ENCODE results near the gene EVX1. TPM values are rescaled to one million over a fixed set of nuclear protein-coding genes. Genes with fewer than 3 reads are reported as not detected.

EVX1 gene
- total RNA-seq, 2 experiments from 2014 or later, result 0.25 to 0.33 TPM

- H3K36me3 ChIP-seq (ENCODE audit: insufficient read depth, low read length), result no peaks in the 10 kb centered on the region
- ATAC-seq (ENCODE audit: poor library complexity), result no peak
- Mint-ChIP-seq H3K4me1 (ENCODE audit: low read depth) (no peaks in the 10 kb centered on the region), H3K4me3 (no peak overlapping the region), H3K9me3 (no peaks in the 10 kb centered on the region), H3K27me3 (peaks cover 42% of the 10 kb centered on the region), H3K36me3 (ENCODE audit: low read depth) (no peaks in the 10 kb centered on the region), H3K27ac (no peak overlapping the region)
- CTCF ChIA-PET, result no interaction called here
- peaks cover 0 to 7% of the 10 kb centered on the region in 2 experiments for H3K9me3 ChIP-seq (ENCODE audit: control insufficient read depth in 1 of 2, insufficient read depth in 1 of 2, low read length in 2 of 2)
- TF ChIP-seq CTCF (IDR thresholded peaks at IDR 0.05), result no peak
- peaks cover 0 to 6% of the 10 kb centered on the region in 2 experiments for H3K27me3 ChIP-seq (ENCODE audit: control insufficient read depth in 1 of 2, insufficient read depth in 2 of 2, low read length in 2 of 2)
- intact Hi-C loops (cut with DNase I, micrococcal nuclease), result loop anchor here in 1 of 2 experiments (5.0 kb wide), 1 partner anchor 950 kb away; no protein-coding TSS in a partner anchor
- no peak for DNase-seq
- POLR2A ChIA-PET, result no interaction called here
- no peak overlapping the region for H3K27ac ChIP-seq (ENCODE audit: low read depth in 1 of 2, low read length in 2 of 2)
- no peak overlapping the region for H3K4me3 ChIP-seq (ENCODE audit: low read length)
- H3K4me1 ChIP-seq (ENCODE audit: insufficient read depth, low read length), result no peaks in the 10 kb centered on the region
These were observed 19.5 kb downstream of the EVX1 start for GRCh38 chr7:27262121-27262520.

- no peak overlapping the region for H3K27ac Mint-ChIP-seq
- no peaks in the 10 kb centered on the region for H3K36me3 Mint-ChIP-seq (ENCODE audit: low read depth)
- peaks cover 30% of the 10 kb centered on the region for H3K27me3 Mint-ChIP-seq
These were observed 21.2 kb downstream of the EVX1 start for GRCh38 chr7:27263781-27264180.

GRCh38 chr7:27269455-27269854, 26.9 kb downstream of the EVX1 start:
- Mint-ChIP-seq H3K9me3 (peaks cover 6% of the 10 kb centered on the region), H3K27ac (no peak overlapping the region), H3K27me3 (peaks cover 25% of the 10 kb centered on the region), H3K4me3 (no peak overlapping the region), H3K36me3 (ENCODE audit: low read depth) (no peaks in the 10 kb centered on the region), H3K4me1 (ENCODE audit: low read depth) (no peaks in the 10 kb centered on the region)
- H3K4me3 ChIP-seq (ENCODE audit: low read length), result no peak overlapping the region
- peaks cover 21 to 24% of the 10 kb centered on the region in 2 experiments for H3K9me3 ChIP-seq (ENCODE audit: control insufficient read depth in 1 of 2, insufficient read depth in 1 of 2, low read length in 2 of 2)
- no peaks in the 10 kb centered on the region for H3K27me3 ChIP-seq (ENCODE audit: control insufficient read depth in 1 of 2, insufficient read depth in 2 of 2, low read length in 2 of 2)
- ChIA-PET CTCF (no interaction called here), POLR2A (no interaction called here)
- no peaks in the 10 kb centered on the region for H3K36me3 ChIP-seq (ENCODE audit: insufficient read depth, low read length)
- intact Hi-C loops (cut with DNase I, micrococcal nuclease), result no loop called here
- TF ChIP-seq CTCF (IDR thresholded peaks at IDR 0.05), result no peak
- H3K27ac ChIP-seq (ENCODE audit: low read depth in 1 of 2, low read length in 2 of 2), result no peak overlapping the region
- no peaks in the 10 kb centered on the region for H3K4me1 ChIP-seq (ENCODE audit: insufficient read depth, low read length)
- no peak for ATAC-seq (ENCODE audit: poor library complexity)
- DNase-seq, result no peak

More at GRCh38 chr7:27263781-27264180, 21.2 kb downstream of the EVX1 start:
- no peak for TF ChIP-seq CTCF (IDR thresholded peaks at IDR 0.05)
- intact Hi-C loops (cut with DNase I, micrococcal nuclease), result loop anchor here in 1 of 2 experiments (5.0 kb wide), 1 partner anchor 949 kb away; no protein-coding TSS in a partner anchor
- no peak overlapping the region for H3K4me3 ChIP-seq (ENCODE audit: low read length)
- ChIA-PET CTCF (no interaction called here), POLR2A (no interaction called here)
- Mint-ChIP-seq H3K4me3 (no peak overlapping the region), H3K9me3 (no peaks in the 10 kb centered on the region), H3K4me1 (ENCODE audit: low read depth) (no peaks in the 10 kb centered on the region)
- H3K4me1 ChIP-seq (ENCODE audit: insufficient read depth, low read length), result no peaks in the 10 kb centered on the region
- no peaks in the 10 kb centered on the region for H3K36me3 ChIP-seq (ENCODE audit: insufficient read depth, low read length)
- no peak overlapping the region for H3K27ac ChIP-seq (ENCODE audit: low read depth in 1 of 2, low read length in 2 of 2)
- peaks cover 0 to 7% of the 10 kb centered on the region in 2 experiments for H3K9me3 ChIP-seq (ENCODE audit: control insufficient read depth in 1 of 2, insufficient read depth in 1 of 2, low read length in 2 of 2)
- peaks cover 0 to 6% of the 10 kb centered on the region in 2 experiments for H3K27me3 ChIP-seq (ENCODE audit: control insufficient read depth in 1 of 2, insufficient read depth in 2 of 2, low read length in 2 of 2)
- DNase-seq (no peak), ATAC-seq (ENCODE audit: poor library complexity) (no peak)
